PC-3 (cell line): ENCODE measurements around the gene CAMTA1. TPM values are rescaled to one million over a fixed set of nuclear protein-coding genes. Genes with fewer than 3 reads are reported as not detected.

Experiments used
- ATAC-seq: fragments of 200-7000 bp; cut with Tn5 transposase; 2 replicates; pipeline ENCODE4 v1.9.1; 2020; ENCODE audit warnings: mild to moderate bottlenecking, moderate library complexity
- BruUV-seq: library from RNA; stranded (reverse); fragments of 400-500 nt; replicated peaks from 2 replicates; lab custom pipeline; 2021; lab: Mats Ljungman, UMichigan
- CTCF ChIA-PET: fragments of 300-600 bp; sonication (Branson Sonifier 250); formaldehyde crosslinking; loops from one replicate; lab custom pipeline; 2022; ENCODE audit warnings: antibody characterized with exemption; lab: Charles Lee
- POLR2A ChIA-PET: fragments of 300-600 bp; sonication (Branson Sonifier 250); formaldehyde crosslinking; loops from one replicate; lab custom pipeline; 2022; ENCODE audit warnings: antibody characterized with exemption; ENCODE audit not compliant: unreplicated experiment; lab: Charles Lee
- DNase-seq: peaks from one replicate; pipeline ENCODE4 v3.0.0-alpha.2; 2015
- H2AFZ ChIP-seq: fragments of 300-600 bp; sonication (generic); 2 replicates; pipeline ENCODE4 v1.6.0; 2016; ENCODE audit warnings: antibody characterized with exemption, low read length
- H3F3A ChIP-seq: fragments of 300-600 bp; sonication (generic); one replicate; pipeline ENCODE4 v1.6.0; 2017; ENCODE audit warnings: antibody characterized with exemption, low read length, control low read depth, mild to moderate bottlenecking; ENCODE audit not compliant: unreplicated experiment
- H3K27ac ChIP-seq: fragments of 300-600 bp; sonication (generic); 2 replicates; pipeline ENCODE4 v1.5.1; 2016; ENCODE audit warnings: mild to moderate bottlenecking, low read length
- H3K27me3 ChIP-seq: fragments of 300-600 bp; sonication (generic); 2 replicates; pipeline ENCODE4 v1.6.1; 2016; ENCODE audit warnings: low read length, mixed read lengths
- H3K36me3 ChIP-seq: fragments of 300-600 bp; sonication (generic); 2 replicates; pipeline ENCODE4 v1.6.1; 2016; ENCODE audit warnings: low read depth, mixed run types, low read length, mixed read lengths
- H3K4me1 ChIP-seq: fragments of 300-600 bp; sonication (generic); 2 replicates; pipeline ENCODE4 v1.5.1; 2016; ENCODE audit warnings: low read length; ENCODE audit not compliant: insufficient read depth
- H3K4me2 ChIP-seq: fragments of 300-600 bp; sonication (generic); 2 replicates; pipeline ENCODE4 v1.6.0; 2016; ENCODE audit warnings: low read length
- H3K4me3 ChIP-seq: fragments of 300-600 bp; sonication (generic); 2 replicates; pipeline ENCODE4 v1.5.1; 2016; ENCODE audit warnings: mild to moderate bottlenecking, low read length, mixed read lengths
- H3K79me2 ChIP-seq: fragments of 300-600 bp; sonication (generic); 2 replicates; pipeline ENCODE4 v1.6.1; 2017; ENCODE audit warnings: low read length, mixed read lengths
- H3K9ac ChIP-seq: fragments of 300-600 bp; sonication (generic); 2 replicates; pipeline ENCODE4 v1.6.0; 2016; ENCODE audit warnings: mild to moderate bottlenecking, low read length
- H3K9me2 ChIP-seq: fragments of 300-600 bp; sonication (generic); replicated peaks from 2 replicates; pipeline ENCODE4 v1.6.1; 2016; ENCODE audit warnings: mixed run types, low read length, mixed read lengths
- H3K9me3 ChIP-seq: fragments of 300-600 bp; sonication (generic); 2 replicates; pipeline ENCODE4 v1.6.1; 2016; ENCODE audit warnings: low read length, mixed read lengths
- H4K20me1 ChIP-seq: fragments of 300-600 bp; sonication (generic); 2 replicates; pipeline ENCODE4 v1.6.1; 2016; ENCODE audit warnings: low read length, mixed read lengths
- CTCF ChIP-seq: fragments of 300-600 bp; sonication (generic); conservative IDR thresholded peaks from 2 replicates; pipeline ENCODE4 v1.5.1; 2017; ENCODE audit warnings: antibody characterized with exemption, low read depth, mild to moderate bottlenecking, low read length
- EZH2 ChIP-seq: fragments of 300-600 bp; sonication (generic); IDR thresholded peaks from one replicate; pipeline ENCODE4 v1.6.1; 2017; ENCODE audit warnings: antibody characterized with exemption, mild to moderate bottlenecking, low read length; ENCODE audit not compliant: unreplicated experiment
- EZH2phosphoT487 ChIP-seq: fragments of 300-600 bp; sonication (generic); IDR thresholded peaks from 2 replicates; pipeline ENCODE4 v1.6.1; 2018; ENCODE audit warnings: mild to moderate bottlenecking, antibody characterized with exemption, low read length, borderline replicate concordance
- intact Hi-C: fragments of 100-400 bp; cut with micrococcal nuclease; formaldehyde crosslinking; loops from 2 replicates; pipeline ENCODE4 v1.9.0; 2023
- total RNA-seq: library from RNA; depleted of rRNA; stranded (reverse); fragments of >200 nt; gene quantifications from 2 replicates; pipeline ENCODE4 v1.2.3, GENCODE V29; 2014

Gene CAMTA1
- total RNA-seq, 1 experiment from 2014 or later, result 40.8 TPM

- no peaks in the 10 kb centered on the region for H3K79me2 ChIP-seq
- H3K36me3 ChIP-seq, result no peaks in the 10 kb centered on the region
- H3F3A ChIP-seq, result no peaks in the 10 kb centered on the region
- TF ChIP-seq CTCF (no peak), EZH2phosphoT487 (no peak), EZH2 (no peak)
- no peak overlapping the region for H3K4me3 ChIP-seq
- H3K4me1 ChIP-seq, result 0 out of 2 replicates have a peak, but pooled peaks cover 3% of the 10 kb centered on the region
- H3K27ac ChIP-seq, result no peak overlapping the region
- no peak overlapping the region for H3K4me2 ChIP-seq
- DNase-seq, result no peak
- ATAC-seq, result no peak
- H3K9ac ChIP-seq, result no peak overlapping the region
- H2AFZ ChIP-seq, result no peak overlapping the region
- no peaks in the 10 kb centered on the region for H3K9me3 ChIP-seq
- CTCF ChIA-PET, result no interaction called here
- POLR2A ChIA-PET, result no interaction called here
- intact Hi-C loops, result no loop called here
- H3K27me3 ChIP-seq, result peaks cover 63% of the 10 kb centered on the region
- H4K20me1 ChIP-seq, result no peaks in the 10 kb centered on the region
- BruUV-seq, result no TSS peak
- H3K9me2 ChIP-seq, result no peaks in the 10 kb centered on the region
Measured at GRCh38 chr1:7334475-7335035, 549.3 kb downstream of the CAMTA1 start.

GRCh38 chr1:7335224-7335879 is 550.1 kb downstream of the CAMTA1 start:
- Histone ChIP-seq H3F3A (no peaks in the 10 kb centered on the region), H3K4me3 (no peak overlapping the region), H3K4me2 (no peak overlapping the region), H3K9me2 (no peaks in the 10 kb centered on the region), H3K36me3 (no peaks in the 10 kb centered on the region), H3K27ac (no peak overlapping the region), H2AFZ (no peak overlapping the region), H3K9ac (no peak overlapping the region), H4K20me1 (no peaks in the 10 kb centered on the region), H3K79me2 (no peaks in the 10 kb centered on the region), H3K27me3 (peaks cover 55% of the 10 kb centered on the region), H3K4me1 (0 out of 2 replicates have a peak, but pooled peaks cover 3% of the 10 kb centered on the region), H3K9me3 (no peaks in the 10 kb centered on the region)
- TF ChIP-seq CTCF (no peak), EZH2 (no peak), EZH2phosphoT487 (no peak)
- ChIA-PET CTCF (no interaction called here), POLR2A (no interaction called here)
- BruUV-seq, result no TSS peak
- peak; percentile 11 for DNase-seq
- intact Hi-C loops, result no loop called here
- ATAC-seq, result peak; percentile 18; the same call in 1 of the 2 replicates

GRCh38 chr1:7338439-7338838 is 553.2 kb downstream of the CAMTA1 start:
- Histone ChIP-seq H3K4me1 (0 out of 2 replicates have a peak, but pooled peaks cover 3% of the 10 kb centered on the region), H3K27me3 (peaks cover 25% of the 10 kb centered on the region), H3K9ac (no peak overlapping the region), H3K4me3 (no peak overlapping the region), H3K9me3 (no peaks in the 10 kb centered on the region), H3K27ac (no peak overlapping the region), H2AFZ (no peak overlapping the region), H3K79me2 (no peaks in the 10 kb centered on the region), H3K36me3 (no peaks in the 10 kb centered on the region), H3K4me2 (no peak overlapping the region), H4K20me1 (no peaks in the 10 kb centered on the region), H3K9me2 (no peaks in the 10 kb centered on the region), H3F3A (no peaks in the 10 kb centered on the region)
- ChIA-PET CTCF (no interaction called here), POLR2A (no interaction called here)
- intact Hi-C loops, result no loop called here
- no peak for ATAC-seq
- no TSS peak for BruUV-seq
- no peak for DNase-seq
- TF ChIP-seq CTCF, result no peak
- TF ChIP-seq EZH2, result no peak
- TF ChIP-seq EZH2phosphoT487, result no peak
